ENCODE data around the gene CFAP92. TPM values are rescaled to one million over a fixed set of nuclear protein-coding genes. Genes with fewer than 3 reads are reported as not detected.

The CFAP92 gene
- total RNA-seq, 2 experiments from 2014 or later: 0.19 to 0.45 TPM

DNA sequence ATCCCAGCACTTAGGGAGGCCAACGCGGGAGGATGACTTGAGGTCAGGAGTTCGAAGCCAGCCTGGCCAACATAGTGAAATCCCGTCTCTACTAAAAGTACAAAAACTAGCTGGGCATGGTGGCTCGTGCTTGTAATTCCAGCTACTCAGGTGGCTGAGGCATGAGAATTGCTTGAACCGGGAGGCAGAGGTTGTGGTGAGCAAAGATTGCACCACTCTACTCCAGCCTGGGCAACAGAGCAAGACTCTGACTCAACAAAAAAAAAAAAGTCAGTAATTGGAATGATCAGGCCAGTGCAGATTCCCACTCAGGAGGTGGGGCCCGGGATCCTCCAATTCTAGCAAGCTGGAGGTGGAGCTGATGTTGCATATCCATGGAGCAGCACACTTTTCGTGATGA, 5.6 kb downstream of the CFAP92 start:
- intact Hi-C loops (cut with DNase I, micrococcal nuclease): no loop called here

DNA sequence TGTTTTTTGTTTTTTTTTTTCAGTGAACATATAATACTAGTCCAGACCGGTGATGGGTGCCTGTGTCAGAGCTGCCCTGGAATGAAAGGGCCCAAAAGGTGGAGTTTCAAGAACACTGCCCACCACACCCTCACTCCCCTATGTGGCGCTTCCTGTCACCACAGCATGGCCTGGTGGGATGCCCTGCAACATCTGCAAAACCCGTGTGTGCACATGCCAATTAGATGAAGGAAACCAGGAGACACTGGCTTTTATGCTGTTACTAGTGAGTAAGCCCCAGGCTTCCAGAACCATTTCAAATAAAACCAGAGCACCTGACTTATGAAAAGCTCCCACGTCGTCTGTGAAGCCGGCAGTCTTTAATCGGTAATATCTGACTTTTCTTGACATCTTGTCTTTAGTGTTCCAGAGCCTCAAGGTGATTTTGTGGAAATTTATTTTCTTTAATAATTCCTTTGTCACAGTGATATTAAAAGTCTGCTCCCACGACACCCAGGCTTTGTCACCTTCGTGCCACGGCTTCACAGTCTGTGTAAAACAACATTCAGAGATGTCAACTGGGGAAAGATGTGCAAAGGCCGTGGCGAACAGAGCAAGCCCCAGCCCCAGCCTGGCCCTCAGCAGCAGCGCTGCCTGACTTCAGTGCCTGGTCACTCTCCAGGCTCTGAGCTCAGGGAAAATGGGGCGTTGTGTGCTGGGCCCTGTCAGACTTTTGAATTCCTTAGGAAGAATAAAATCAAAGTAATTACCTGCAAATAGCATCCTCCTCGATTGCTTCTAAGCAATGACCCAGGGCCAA, 6.4 kb downstream of the CFAP92 start:
- Mint-ChIP-seq H3K9me3 (no peaks in the 10 kb centered on the region), H3K4me1 (ENCODE audit: low read depth) (no peaks in the 10 kb centered on the region), H3K36me3 (ENCODE audit: low read depth) (no peaks in the 10 kb centered on the region), H3K27me3 (no peaks in the 10 kb centered on the region), H3K27ac (no peak overlapping the region), H3K4me3 (no peak overlapping the region)
- TF ChIP-seq, protein P1, sequence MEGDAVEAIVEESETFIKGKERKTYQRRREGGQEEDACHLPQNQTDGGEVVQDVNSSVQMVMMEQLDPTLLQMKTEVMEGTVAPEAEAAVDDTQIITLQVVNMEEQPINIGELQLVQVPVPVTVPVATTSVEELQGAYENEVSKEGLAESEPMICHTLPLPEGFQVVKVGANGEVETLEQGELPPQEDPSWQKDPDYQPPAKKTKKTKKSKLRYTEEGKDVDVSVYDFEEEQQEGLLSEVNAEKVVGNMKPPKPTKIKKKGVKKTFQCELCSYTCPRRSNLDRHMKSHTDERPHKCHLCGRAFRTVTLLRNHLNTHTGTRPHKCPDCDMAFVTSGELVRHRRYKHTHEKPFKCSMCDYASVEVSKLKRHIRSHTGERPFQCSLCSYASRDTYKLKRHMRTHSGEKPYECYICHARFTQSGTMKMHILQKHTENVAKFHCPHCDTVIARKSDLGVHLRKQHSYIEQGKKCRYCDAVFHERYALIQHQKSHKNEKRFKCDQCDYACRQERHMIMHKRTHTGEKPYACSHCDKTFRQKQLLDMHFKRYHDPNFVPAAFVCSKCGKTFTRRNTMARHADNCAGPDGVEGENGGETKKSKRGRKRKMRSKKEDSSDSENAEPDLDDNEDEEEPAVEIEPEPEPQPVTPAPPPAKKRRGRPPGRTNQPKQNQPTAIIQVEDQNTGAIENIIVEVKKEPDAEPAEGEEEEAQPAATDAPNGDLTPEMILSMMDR (IDR thresholded peaks at IDR 0.05): no peak
- no peak for DNase-seq
- H3K27ac ChIP-seq (ENCODE audit: low read depth in 1 of 2, low read length in 2 of 2): no peak overlapping the region
- H3K27me3 ChIP-seq (ENCODE audit: control insufficient read depth in 1 of 2, insufficient read depth in 2 of 2, low read length in 2 of 2): no peaks in the 10 kb centered on the region
- no peak for ATAC-seq (ENCODE audit: poor library complexity)
- H3K9me3 ChIP-seq (ENCODE audit: control insufficient read depth in 1 of 2, insufficient read depth in 1 of 2, low read length in 2 of 2): no peaks in the 10 kb centered on the region
- POLR2A ChIA-PET: no interaction called here
- H3K4me3 ChIP-seq (ENCODE audit: low read length): no peak overlapping the region
- intact Hi-C loops (cut with DNase I, micrococcal nuclease): no loop called here
- CTCF ChIA-PET: interaction anchor here (3.1 kb wide), 1 partner anchor 18 kb away, joined by 7 read pairs; no protein-coding TSS in a partner anchor
- H3K36me3 ChIP-seq (ENCODE audit: insufficient read depth, low read length): no peaks in the 10 kb centered on the region
- H3K4me1 ChIP-seq (ENCODE audit: insufficient read depth, low read length): no peaks in the 10 kb centered on the region

More for the DNA sequence above, 5.6 kb downstream of the CFAP92 start:
- Histone ChIP-seq H3K4me3 (ENCODE audit: low read length) (no peak overlapping the region), H3K9me3 (ENCODE audit: control insufficient read depth in 1 of 2, insufficient read depth in 1 of 2, low read length in 2 of 2) (no peaks in the 10 kb centered on the region), H3K36me3 (ENCODE audit: insufficient read depth, low read length) (no peaks in the 10 kb centered on the region), H3K27ac (ENCODE audit: low read depth in 1 of 2, low read length in 2 of 2) (no peak overlapping the region), H3K27me3 (ENCODE audit: control insufficient read depth in 1 of 2, insufficient read depth in 2 of 2, low read length in 2 of 2) (no peaks in the 10 kb centered on the region), H3K4me1 (ENCODE audit: insufficient read depth, low read length) (peaks cover 7% of the 10 kb centered on the region)
- TF ChIP-seq, protein P1 (IDR thresholded peaks at IDR 0.05): no peak
- Mint-ChIP-seq H3K27me3 (no peaks in the 10 kb centered on the region), H3K36me3 (ENCODE audit: low read depth) (no peaks in the 10 kb centered on the region), H3K27ac (no peak overlapping the region), H3K4me1 (ENCODE audit: low read depth) (peaks cover 2% of the 10 kb centered on the region), H3K9me3 (no peaks in the 10 kb centered on the region), H3K4me3 (no peak overlapping the region)
- CTCF ChIA-PET: interaction anchor here (3.1 kb wide), 1 partner anchor 18 kb away, joined by 7 read pairs; no protein-coding TSS in a partner anchor
- POLR2A ChIA-PET: no interaction called here
- ATAC-seq (ENCODE audit: poor library complexity) (no peak), DNase-seq (no peak)

DNA sequence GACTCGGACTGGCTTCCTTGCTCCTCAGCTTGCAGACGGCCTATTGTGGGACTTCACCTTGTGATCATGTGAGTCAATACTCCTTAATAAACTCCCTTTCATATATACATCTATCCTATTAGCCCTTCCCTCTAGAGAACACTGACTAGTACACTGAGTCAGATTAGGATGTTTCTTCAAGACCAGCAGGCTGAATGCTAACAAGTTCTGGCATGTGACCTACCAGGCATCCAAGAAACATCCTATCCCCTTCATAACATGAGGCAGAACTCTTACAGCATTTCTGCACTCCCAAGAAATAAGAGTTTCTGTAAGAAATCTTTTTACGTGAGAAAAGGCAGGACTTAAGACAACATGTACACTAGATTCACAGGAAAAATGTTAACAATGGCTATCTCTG, 9.3 kb downstream of the CFAP92 start:
- H3K9me3 ChIP-seq (ENCODE audit: control insufficient read depth in 1 of 2, insufficient read depth in 1 of 2, low read length in 2 of 2): no peaks in the 10 kb centered on the region
- Mint-ChIP-seq H3K27me3 (no peaks in the 10 kb centered on the region), H3K4me3 (no peak overlapping the region), H3K36me3 (ENCODE audit: low read depth) (no peaks in the 10 kb centered on the region), H3K27ac (no peak overlapping the region), H3K9me3 (no peaks in the 10 kb centered on the region), H3K4me1 (ENCODE audit: low read depth) (no peaks in the 10 kb centered on the region)
- POLR2A ChIA-PET: no interaction called here
- H3K27me3 ChIP-seq (ENCODE audit: control insufficient read depth in 1 of 2, insufficient read depth in 2 of 2, low read length in 2 of 2): no peaks in the 10 kb centered on the region
- H3K4me1 ChIP-seq (ENCODE audit: insufficient read depth, low read length): no peaks in the 10 kb centered on the region
- no peak for ATAC-seq (ENCODE audit: poor library complexity)
- no peak overlapping the region for H3K27ac ChIP-seq (ENCODE audit: low read depth in 1 of 2, low read length in 2 of 2)
- no peak overlapping the region for H3K4me3 ChIP-seq (ENCODE audit: low read length)
- intact Hi-C loops (cut with DNase I, micrococcal nuclease): no loop called here
- CTCF ChIA-PET: interaction anchor here (1.1 kb wide), 1 partner anchor 32 kb away, joined by 3 read pairs; no protein-coding TSS in a partner anchor
- no peak for DNase-seq
- H3K36me3 ChIP-seq (ENCODE audit: insufficient read depth, low read length): no peaks in the 10 kb centered on the region
- TF ChIP-seq, protein P1 (IDR thresholded peaks at IDR 0.05): no peak
